Measurements from ENCODE around the gene ZNF786.

- no peak for TF ChIP-seq CTCF (conservative IDR thresholded peaks at IDR 0.05; ENCODE audit: low read depth in 2 of 2)
- TF ChIP-seq EZH2 (IDR thresholded peaks at IDR 0.05; ENCODE audit: low read depth, unreplicated experiment), result no peak
- no peak for TF ChIP-seq POLR2AphosphoS5 (IDR thresholded peaks at IDR 0.05; ENCODE audit: low read depth)
Observed at GRCh38 chr7:149093228-149093627, 2.7 kb upstream of the ZNF786 start.
